Activated CD4-positive, alpha-beta memory T cell treated with anti-CD3 and anti-CD28 coated beads for 36 hours (primary cell): ENCODE data around the gene ZC3HAV1L. TPM values are rescaled to one million over a fixed set of nuclear protein-coding genes. Genes with fewer than 3 reads are reported as not detected.

ENCODE experiments used
- CTCF ChIA-PET: fragments of 350-600 bp; sonication (Branson Sonifier 250); formaldehyde crosslinking; loops from one replicate; lab custom pipeline; 2021; ENCODE audit warnings: antibody characterized with exemption, inconsistent platforms; lab: Charles Lee
- POLR2A ChIA-PET: fragments of 350-600 bp; sonication (Branson Sonifier 250); formaldehyde crosslinking; loops from one replicate; lab custom pipeline; 2021; ENCODE audit warnings: antibody characterized with exemption; lab: Charles Lee
- DNase-seq: peaks from one replicate; pipeline ENCODE4 v3.0.0-alpha.2; 2020
- H3K27ac Mint-ChIP-seq: one replicate; pipeline ENCODE4 v1.8.0; 2021; ENCODE audit warnings: mixed read lengths
- H3K27me3 Mint-ChIP-seq: one replicate; pipeline ENCODE4 v1.8.0; 2021; ENCODE audit warnings: mixed read lengths
- H3K36me3 Mint-ChIP-seq: one replicate; pipeline ENCODE4 v1.8.0; 2021; ENCODE audit warnings: mixed read lengths
- H3K4me1 Mint-ChIP-seq: one replicate; pipeline ENCODE4 v1.8.0; 2021; ENCODE audit warnings: low read depth, mixed read lengths
- H3K4me3 Mint-ChIP-seq: one replicate; pipeline ENCODE4 v1.8.0; 2021; ENCODE audit warnings: mild to moderate bottlenecking, mixed read lengths
- H3K9me3 Mint-ChIP-seq: one replicate; pipeline ENCODE4 v1.8.0; 2021; ENCODE audit warnings: mixed read lengths
- intact Hi-C: fragments of 100-400 bp; cut with micrococcal nuclease; formaldehyde crosslinking; loops from one replicate; pipeline ENCODE4 v1.15.1; 2023
- total RNA-seq, 2 experiments: library from RNA; stranded (reverse); gene quantifications; one replicate each; pipeline ENCODE4 v1.2.3, GENCODE V29; 2021

ZC3HAV1L gene
- total RNA-seq, 2 experiments from 2014 or later, result 11.8 to 14.7 TPM

GRCh38 chr7:139018910-139019309, 16.9 kb downstream of the ZC3HAV1L start:
- H3K4me3 Mint-ChIP-seq, result no peak overlapping the region
- H3K27ac Mint-ChIP-seq, result no peak overlapping the region
- H3K4me1 Mint-ChIP-seq, result no peaks in the 10 kb centered on the region
- peaks cover 2% of the 10 kb centered on the region for H3K27me3 Mint-ChIP-seq
- ChIA-PET POLR2A (interaction anchor here (2.0 kb wide), 1 partner anchor 16 kb away, joined by 4 read pairs; no protein-coding TSS in a partner anchor), CTCF (interaction anchor here (2.3 to 2.7 kb wide), 2 partner anchors 15 to 56 kb away, joined by 20 to 40 read pairs; partner anchors contain the start of gene ZC3HAV1L)
- no peak for DNase-seq
- H3K9me3 Mint-ChIP-seq, result no peaks in the 10 kb centered on the region
- intact Hi-C loops, result loop anchor here (5.0 to 10.0 kb wide), 2 partner anchors 43 to 106 kb away; no protein-coding TSS in a partner anchor
- peaks cover 10% of the 10 kb centered on the region for H3K36me3 Mint-ChIP-seq

GRCh38 chr7:139016931-139017511, 18.8 kb downstream of the ZC3HAV1L start:
- no peaks in the 10 kb centered on the region for H3K9me3 Mint-ChIP-seq
- H3K36me3 Mint-ChIP-seq, result peaks cover 2% of the 10 kb centered on the region
- peaks cover 2% of the 10 kb centered on the region for H3K27me3 Mint-ChIP-seq
- no peak overlapping the region for H3K4me3 Mint-ChIP-seq
- no peak overlapping the region for H3K27ac Mint-ChIP-seq
- peak; percentile 67 for DNase-seq
- H3K4me1 Mint-ChIP-seq, result no peaks in the 10 kb centered on the region
- ChIA-PET POLR2A (interaction anchor here (0.9 kb wide), 1 partner anchor 74 kb away, joined by 3 read pairs; no protein-coding TSS in a partner anchor), CTCF (interaction anchor here (0.6 to 2.7 kb wide), 28 partner anchors 8 to 323 kb away, joined by 3 to 40 read pairs (median 4); partner anchors contain the start of gene ZC3HAV1L)
- intact Hi-C loops, result loop anchor here (1.0 to 10.0 kb wide), 4 partner anchors 45 to 214 kb away; partner anchors contain the start of gene UBN2

GRCh38 chr7:139011373-139011772, 24.5 kb downstream of the ZC3HAV1L start:
- H3K27me3 Mint-ChIP-seq, result peaks cover 2% of the 10 kb centered on the region
- ChIA-PET CTCF (no interaction called here), POLR2A (no interaction called here)

GRCh38 chr7:139004321-139005090, 31.3 kb downstream of the ZC3HAV1L start:
- Mint-ChIP-seq H3K36me3 (peaks cover 7% of the 10 kb centered on the region), H3K27ac (no peak overlapping the region), H3K4me3 (no peak overlapping the region), H3K27me3 (peaks cover 2% of the 10 kb centered on the region), H3K4me1 (no peaks in the 10 kb centered on the region), H3K9me3 (peaks cover 23% of the 10 kb centered on the region)
- no peak for DNase-seq
- ChIA-PET CTCF (interaction anchor here (1.3 kb wide), 1 partner anchor 13 kb away, joined by 4 read pairs; no protein-coding TSS in a partner anchor), POLR2A (no interaction called here)
- intact Hi-C loops, result no loop called here

More at GRCh38 chr7:139011373-139011772, 24.5 kb downstream of the ZC3HAV1L start:
- DNase-seq, result no peak
- Mint-ChIP-seq H3K27ac (no peak overlapping the region), H3K4me1 (no peaks in the 10 kb centered on the region), H3K9me3 (no peaks in the 10 kb centered on the region), H3K36me3 (no peaks in the 10 kb centered on the region), H3K4me3 (no peak overlapping the region)
- intact Hi-C loops, result loop anchor here (10.0 kb wide), 1 partner anchor 113 kb away; no protein-coding TSS in a partner anchor

DNA sequence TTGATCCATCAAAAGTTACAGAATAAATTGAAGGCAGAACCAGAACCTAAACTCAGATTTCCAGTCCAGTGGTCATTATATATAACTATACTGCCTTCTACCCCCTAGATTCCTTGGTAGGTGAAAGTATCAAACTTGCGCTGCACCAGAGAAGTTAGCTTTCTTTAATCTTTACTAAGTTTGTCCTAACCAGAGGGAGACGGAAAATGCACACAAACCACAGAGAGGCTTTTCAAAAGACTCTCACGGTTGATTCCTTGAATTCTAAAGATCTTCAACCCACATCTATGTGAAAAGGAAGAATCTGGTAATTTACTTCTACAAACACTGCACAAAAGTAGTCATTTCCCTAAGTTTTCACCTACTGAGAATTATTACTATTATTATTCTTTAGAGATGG, 36.4 kb downstream of the ZC3HAV1L start:
- ChIA-PET POLR2A (no interaction called here), CTCF (no interaction called here)
- Mint-ChIP-seq H3K27me3 (peaks cover 4% of the 10 kb centered on the region), H3K9me3 (peaks cover 12% of the 10 kb centered on the region), H3K36me3 (peaks cover 5% of the 10 kb centered on the region), H3K4me1 (no peaks in the 10 kb centered on the region), H3K27ac (no peak overlapping the region), H3K4me3 (no peak overlapping the region)
- DNase-seq, result no peak
- intact Hi-C loops, result no loop called here

DNA sequence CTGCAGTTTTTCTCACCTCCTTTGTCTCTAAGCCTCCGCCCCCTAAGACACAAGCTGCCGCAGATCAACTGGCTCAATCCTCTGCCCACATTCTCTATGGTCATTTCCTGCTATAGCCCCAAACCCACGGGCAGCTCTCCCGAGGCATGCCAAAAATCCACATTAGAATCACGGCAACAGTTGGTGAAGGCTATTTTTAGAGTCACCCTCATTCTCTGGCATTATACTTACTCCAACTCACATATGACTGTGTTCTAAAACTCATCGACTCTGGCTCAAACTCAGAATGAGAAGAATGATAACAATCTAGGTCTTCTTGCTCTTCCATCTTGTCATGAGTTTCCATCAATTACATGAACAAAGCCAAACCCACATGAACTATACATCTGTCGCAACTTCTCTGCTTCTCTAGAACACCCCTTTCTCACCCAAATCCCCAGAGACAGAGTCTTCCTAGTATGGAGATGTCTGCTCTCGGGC, 43.8 kb downstream of the ZC3HAV1L start:
- Mint-ChIP-seq H3K36me3 (no peaks in the 10 kb centered on the region), H3K4me1 (no peaks in the 10 kb centered on the region), H3K27ac (no peak overlapping the region), H3K4me3 (no peak overlapping the region), H3K9me3 (peaks cover 6% of the 10 kb centered on the region), H3K27me3 (peaks cover 17% of the 10 kb centered on the region)
- CTCF ChIA-PET, result no interaction called here
- POLR2A ChIA-PET, result no interaction called here
- no peak for DNase-seq
- intact Hi-C loops, result no loop called here

- Mint-ChIP-seq H3K27ac (no peak overlapping the region), H3K27me3 (peaks cover 16% of the 10 kb centered on the region), H3K9me3 (peaks cover 6% of the 10 kb centered on the region), H3K4me1 (no peaks in the 10 kb centered on the region), H3K36me3 (no peaks in the 10 kb centered on the region), H3K4me3 (no peak overlapping the region)
- intact Hi-C loops, result loop anchor here (10.0 kb wide), 1 partner anchor 243 kb away; no protein-coding TSS in a partner anchor
- DNase-seq, result no peak
- ChIA-PET CTCF (no interaction called here), POLR2A (no interaction called here)
These were observed 48.2 kb downstream of the ZC3HAV1L start for GRCh38 chr7:138987686-138988085.

DNA sequence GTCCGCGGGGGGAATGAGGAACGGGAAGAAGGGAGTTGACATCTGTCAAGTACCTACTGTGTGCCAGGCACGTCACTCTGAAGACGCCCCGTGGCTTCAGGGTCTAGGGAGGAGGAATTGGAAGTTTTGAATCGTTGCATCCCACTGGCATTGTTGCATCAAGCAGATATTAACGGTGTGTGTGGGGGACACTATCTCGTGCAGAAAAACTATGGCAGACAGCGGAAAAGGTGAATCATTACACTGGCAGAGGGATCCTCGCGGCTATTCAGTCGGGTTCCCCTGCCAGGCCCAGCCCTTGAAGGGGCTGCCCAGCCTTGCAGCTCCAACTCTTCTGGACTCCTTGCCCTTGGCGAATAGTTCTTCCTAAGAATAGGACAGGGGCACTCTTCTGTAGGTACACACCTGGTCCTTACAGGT, 53.6 kb downstream of the ZC3HAV1L start:
- Mint-ChIP-seq H3K4me1 (peaks cover 10% of the 10 kb centered on the region), H3K9me3 (no peaks in the 10 kb centered on the region), H3K4me3 (peak overlapping the region; percentile 58), H3K27me3 (peaks cover 35% of the 10 kb centered on the region), H3K36me3 (no peaks in the 10 kb centered on the region), H3K27ac (no peak overlapping the region)
- ChIA-PET POLR2A (no interaction called here), CTCF (interaction anchor here (0.9 to 2.5 kb wide), 2 partner anchors 59 to 96 kb away, joined by 5 to 12 read pairs; no protein-coding TSS in a partner anchor)
- intact Hi-C loops, result loop anchor here (10.0 kb wide), 1 partner anchor 237 kb away; no protein-coding TSS in a partner anchor
- DNase-seq, result no peak

GRCh38 chr7:138981332-138982203, 54.3 kb downstream of the ZC3HAV1L start, which contains the start of gene KIAA1549:
KIAA1549 (minus strand) TSS chr7:138981389; CDS start chr7:138981269, 120 bp downstream.
- Mint-ChIP-seq H3K4me1 (peaks cover 10% of the 10 kb centered on the region), H3K9me3 (no peaks in the 10 kb centered on the region), H3K4me3 (peak within 1 kb of the TSS; percentile 79), H3K27ac (no peak within 1 kb of the TSS), H3K27me3 (peaks cover 35% of the 10 kb centered on the region), H3K36me3 (no peaks in the 10 kb centered on the region)
- ChIA-PET CTCF (interaction anchor here (0.9 to 2.5 kb wide), 2 partner anchors 58 to 95 kb away, joined by 5 to 12 read pairs; no protein-coding TSS in a partner anchor), POLR2A (no interaction called here)
- intact Hi-C loops, result loop anchor here (10.0 kb wide), 1 partner anchor 237 kb away; no protein-coding TSS in a partner anchor
- peak; percentile 70 for DNase-seq

DNA sequence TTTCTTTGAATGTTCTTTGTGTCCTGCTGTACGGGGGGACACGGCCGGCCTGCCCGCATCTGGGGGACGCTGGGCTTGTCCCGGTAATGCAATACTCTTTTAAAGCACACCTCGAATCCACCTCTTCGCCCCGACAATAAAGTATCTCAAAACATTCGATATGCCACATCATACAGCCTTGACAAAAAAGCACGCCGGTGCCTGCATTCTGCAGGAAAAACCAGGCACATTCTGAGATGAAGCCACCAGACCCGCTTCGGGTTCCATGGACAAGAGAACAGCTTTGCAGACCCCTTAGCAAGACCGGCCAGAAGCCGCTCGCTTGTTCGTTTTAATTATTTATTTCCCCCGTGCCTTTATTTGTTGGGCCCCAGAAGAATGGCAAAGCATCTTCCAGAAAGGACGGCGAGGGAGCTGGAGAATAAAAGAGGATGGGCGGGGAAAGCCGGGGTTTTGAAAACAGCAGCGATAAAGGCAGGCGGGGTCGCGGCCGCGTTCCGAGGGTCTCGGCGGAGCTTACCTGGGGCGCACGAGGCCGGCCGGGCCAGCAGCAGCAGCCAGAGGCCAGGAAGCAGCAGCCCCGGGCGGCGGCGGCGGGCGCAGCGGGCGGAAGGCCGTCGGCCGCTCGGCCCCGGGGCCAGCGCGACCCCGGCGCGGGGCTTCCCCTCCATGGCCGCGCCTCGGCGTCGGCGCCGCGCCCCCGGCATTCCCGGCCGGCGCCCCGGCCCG, 55.1 kb downstream of the ZC3HAV1L start:
- intact Hi-C loops, result loop anchor here (1.0 to 10.0 kb wide), 2 partner anchors 94 to 236 kb away; no protein-coding TSS in a partner anchor
- ChIA-PET POLR2A (no interaction called here), CTCF (interaction anchor here (1.2 to 1.6 kb wide), 2 partner anchors 34 to 94 kb away, joined by 3 to 15 read pairs; no protein-coding TSS in a partner anchor)
- Mint-ChIP-seq H3K4me1 (peaks cover 10% of the 10 kb centered on the region), H3K4me3 (peak overlapping the region; percentile 79), H3K27ac (no peak overlapping the region), H3K36me3 (no peaks in the 10 kb centered on the region), H3K27me3 (peaks cover 35% of the 10 kb centered on the region), H3K9me3 (no peaks in the 10 kb centered on the region)
- DNase-seq, result peak; percentile 11
